GM23338 (cell line): Measurements from ENCODE around the gene DNAJA1.

Source experiments
- CTCF ChIP-seq, 2 experiments: fragments of 200-600 bp in 1 of 2; sonication (generic) in 1 of 2; conservative IDR thresholded peaks; 2 replicates each; pipeline versions ENCODE4 v1.5.1 to v1.6.1; 2016 to 2017; ENCODE audit warnings: antibody characterized with exemption in 2 of 2, low read depth in 2 of 2, mild to moderate bottlenecking in 2 of 2, moderate library complexity in 1 of 2
- EZH2 ChIP-seq: fragments of 200-600 bp; sonication (generic); IDR thresholded peaks from one replicate; pipeline ENCODE4 v1.8.0; 2017; ENCODE audit warnings: antibody characterized with exemption, mild to moderate bottlenecking, low read depth; ENCODE audit not compliant: unreplicated experiment
- POLR2AphosphoS5 ChIP-seq: IDR thresholded peaks from 2 replicates; pipeline ENCODE4 v1.6.1; 2016; ENCODE audit warnings: antibody characterized with exemption, low read depth

DNA sequence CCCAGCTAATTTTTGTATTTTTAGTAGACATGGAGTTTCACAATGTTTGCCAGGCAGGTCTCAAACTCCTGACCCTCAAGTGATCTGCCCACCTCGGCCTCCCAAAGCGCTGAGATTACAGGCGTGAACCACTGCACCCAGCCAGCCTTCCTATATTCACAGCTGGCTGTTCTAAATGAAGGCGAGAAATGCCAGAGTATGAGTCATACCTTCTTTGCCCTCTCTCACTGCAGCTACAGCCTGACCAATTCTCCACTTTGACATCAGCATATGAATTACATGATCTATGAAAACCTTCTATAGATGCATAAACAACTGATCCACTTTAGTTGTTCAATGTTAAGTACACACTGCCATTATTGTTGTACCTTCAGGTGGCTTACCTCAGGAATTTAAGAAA, 38.1 kb upstream of the DNAJA1 start:
- TF ChIP-seq CTCF (conservative IDR thresholded peaks at IDR 0.05; ENCODE audit: low read depth in 2 of 2) (no peak), EZH2 (no peak), POLR2AphosphoS5 (no peak)
